ENCODE measurements around the gene MGMT. TPM values are rescaled to one million over a fixed set of nuclear protein-coding genes. Genes with fewer than 3 reads are reported as not detected.

The MGMT gene
- total and polyA plus RNA-seq, 9 of the 15 experiments (the other 6 are each of a cell fraction or from before 2014, with no cell fraction given): 0.03 to 0.29 (median 0.11) TPM; not detected in 4

- TF ChIP-seq ZNF398 (CRISPR knock-in tag; IDR thresholded peaks at IDR 0.05) (no peak), BRD9 (IDR thresholded peaks at IDR 0.05; ENCODE audit: low read depth, partially characterized antibody) (no peak), IRF1 (CRISPR knock-in tag; IDR thresholded peaks at IDR 0.05; ENCODE audit: borderline replicate concordance) (no peak)
Measured at GRCh38 chr10:129467359-129468064, 471 bp downstream of the MGMT start (continued).

- Histone ChIP-seq H3K9me3 (replicated peaks; ENCODE audit: control insufficient read depth, insufficient read depth, low read depth, low read length) (no peaks in the 10 kb centered on the region), H3K36me3 (ENCODE audit: control insufficient read depth, insufficient read depth, low read length) (no peaks in the 10 kb centered on the region), H4K20me1 (replicated peaks; ENCODE audit: control insufficient read depth, insufficient read depth, low read length) (no peaks in the 10 kb centered on the region), H3K9ac (ENCODE audit: insufficient read depth in 1 of 2, low read depth in 2 of 2, low read length in 2 of 2) (no peak overlapping the region), H3K27ac (ENCODE audit: extremely low read depth, low read depth, low read length) (no peak overlapping the region), H3K27me3 (ENCODE audit: control insufficient read depth in 2 of 2, insufficient read depth in 2 of 2, low read length in 2 of 2) (peaks cover 0 to 9% of the 10 kb centered on the region in 2 experiments; a peak in 1 of 5 replicates), H3K9me1 (ENCODE audit: control insufficient read depth, insufficient read depth, low read length) (no peaks in the 10 kb centered on the region), H3K4me1 (replicated peaks in 1 of 2; ENCODE audit: control insufficient read depth in 2 of 2, insufficient read depth in 2 of 2, low read length in 2 of 2) (peaks cover 0 to 4% of the 10 kb centered on the region in 2 experiments; a peak in 1 of 5 replicates), H3K79me2 (ENCODE audit: control insufficient read depth, insufficient read depth, low read length) (no peaks in the 10 kb centered on the region), H3K4me2 (ENCODE audit: insufficient read depth, low read length) (no peak overlapping the region), H3K4me3 (no peak overlapping the region), H2AFZ (ENCODE audit: low read depth, low read length) (no peak overlapping the region)
- DNase-seq (ENCODE audit: extremely low read depth in 1 of 4, low spot score in 3 of 4): no peak
- in situ Hi-C loops (cut with MboI) (no loop called here), intact Hi-C loops (cut with micrococcal nuclease) (no loop called here)
- no peak for ATAC-seq
- no peak for FAIRE-seq
- POLR2A ChIA-PET: no interaction called here
- CTCF ChIA-PET (ENCODE audit: low intra/inter-chr PET ratio): no interaction called here
- 0% methylated on average over 8 of the region's 9 CpGs for WGBS (ENCODE audit: insufficient coverage, low coverage, missing lambda C conversion rate)
- no TSS peak for BruUV-seq (replicated peaks)
- TF ChIP-seq PCBP1 (IDR thresholded peaks at IDR 0.05; ENCODE audit: low read depth, low read length, poor library complexity, severe bottlenecking) (no peak), CREM (IDR thresholded peaks at IDR 0.05; ENCODE audit: low read depth) (no peak), LARP7 (IDR thresholded peaks at IDR 0.05) (no peak), IFI16 (CRISPR knock-in tag; IDR thresholded peaks at IDR 0.05) (no peak), RFX7 (CRISPR knock-in tag; IDR thresholded peaks at IDR 0.05) (no peak), C11orf30 (IDR thresholded peaks at IDR 0.05; ENCODE audit: low read depth) (no peak), ZNF311 (CRISPR knock-in tag; IDR thresholded peaks at IDR 0.05) (no peak), CC2D1A (IDR thresholded peaks at IDR 0.05) (no peak), SREBF1 (IDR thresholded peaks at IDR 0.05; ENCODE audit: borderline replicate concordance, low read depth, low read length) (no peak), GMEB1 (CRISPR knock-in tag; IDR thresholded peaks at IDR 0.05) (no peak), MAX (CRISPR knock-in tag; IDR thresholded peaks at IDR 0.05) (no peak), BRF1 (IDR thresholded peaks at IDR 0.05; ENCODE audit: borderline replicate concordance, extremely low read depth, insufficient read length) (no peak), PTTG1 (tag; IDR thresholded peaks at IDR 0.05; ENCODE audit: low read depth) (no peak), NCOA2 (IDR thresholded peaks at IDR 0.05; ENCODE audit: partially characterized antibody in 2 of 2) (no peak)
Measured at GRCh38 chr10:129468187-129468586, 1.1 kb downstream of the MGMT start.

Data from K562 (cell line).